ENCODE measurements around the gene CFAP90. TPM values are rescaled to one million over a fixed set of nuclear protein-coding genes. Genes with fewer than 3 reads are reported as not detected.

Gene CFAP90
- total and polyA plus RNA-seq, 8 donors = 0.61 to 7.4 (median 1.2) TPM

GRCh38 chr5:7795306-7795705 is 55.6 kb downstream of the CFAP90 start:
- TF ChIP-seq, protein P1, sequence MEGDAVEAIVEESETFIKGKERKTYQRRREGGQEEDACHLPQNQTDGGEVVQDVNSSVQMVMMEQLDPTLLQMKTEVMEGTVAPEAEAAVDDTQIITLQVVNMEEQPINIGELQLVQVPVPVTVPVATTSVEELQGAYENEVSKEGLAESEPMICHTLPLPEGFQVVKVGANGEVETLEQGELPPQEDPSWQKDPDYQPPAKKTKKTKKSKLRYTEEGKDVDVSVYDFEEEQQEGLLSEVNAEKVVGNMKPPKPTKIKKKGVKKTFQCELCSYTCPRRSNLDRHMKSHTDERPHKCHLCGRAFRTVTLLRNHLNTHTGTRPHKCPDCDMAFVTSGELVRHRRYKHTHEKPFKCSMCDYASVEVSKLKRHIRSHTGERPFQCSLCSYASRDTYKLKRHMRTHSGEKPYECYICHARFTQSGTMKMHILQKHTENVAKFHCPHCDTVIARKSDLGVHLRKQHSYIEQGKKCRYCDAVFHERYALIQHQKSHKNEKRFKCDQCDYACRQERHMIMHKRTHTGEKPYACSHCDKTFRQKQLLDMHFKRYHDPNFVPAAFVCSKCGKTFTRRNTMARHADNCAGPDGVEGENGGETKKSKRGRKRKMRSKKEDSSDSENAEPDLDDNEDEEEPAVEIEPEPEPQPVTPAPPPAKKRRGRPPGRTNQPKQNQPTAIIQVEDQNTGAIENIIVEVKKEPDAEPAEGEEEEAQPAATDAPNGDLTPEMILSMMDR (IDR thresholded peaks at IDR 0.05) = no peak
- 55 to 57% methylated on average over 3 of the region's 3 CpGs for WGBS, 2 donors
- Histone ChIP-seq H3K4me3 (no peak overlapping the region), H3K27me3 (no peaks in the 10 kb centered on the region), H3K4me1 (no peaks in the 10 kb centered on the region), H3K27ac (no peak overlapping the region), H3K36me3 (no peaks in the 10 kb centered on the region), H3K9me3 (no peaks in the 10 kb centered on the region)
- FAIRE-seq (no peak), ATAC-seq (no peak), DNase-seq (no peak)
- intact Hi-C loops (cut with DNase I) = no loop called here

DNA sequence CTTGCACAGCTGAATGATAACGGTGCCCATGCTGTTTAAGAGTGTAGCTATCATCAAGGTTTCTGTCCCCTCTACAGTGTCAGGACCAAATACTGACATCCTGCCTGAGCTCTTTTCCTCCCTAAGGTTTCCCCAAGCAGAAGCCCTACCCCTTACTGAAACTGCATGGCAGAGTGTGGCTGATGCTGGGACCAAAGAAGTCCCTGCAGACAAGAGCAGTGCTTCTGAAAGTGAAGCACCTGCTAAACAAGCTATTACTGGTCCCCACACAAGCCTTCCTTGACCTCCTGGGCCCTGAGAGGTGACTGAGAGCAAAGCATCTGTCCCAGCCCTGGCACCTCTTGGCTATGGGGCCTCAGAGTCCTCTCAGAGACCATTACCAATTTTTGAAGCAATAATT is 56.1 kb downstream of the CFAP90 start:
- intact Hi-C loops (cut with DNase I) = no loop called here

DNA sequence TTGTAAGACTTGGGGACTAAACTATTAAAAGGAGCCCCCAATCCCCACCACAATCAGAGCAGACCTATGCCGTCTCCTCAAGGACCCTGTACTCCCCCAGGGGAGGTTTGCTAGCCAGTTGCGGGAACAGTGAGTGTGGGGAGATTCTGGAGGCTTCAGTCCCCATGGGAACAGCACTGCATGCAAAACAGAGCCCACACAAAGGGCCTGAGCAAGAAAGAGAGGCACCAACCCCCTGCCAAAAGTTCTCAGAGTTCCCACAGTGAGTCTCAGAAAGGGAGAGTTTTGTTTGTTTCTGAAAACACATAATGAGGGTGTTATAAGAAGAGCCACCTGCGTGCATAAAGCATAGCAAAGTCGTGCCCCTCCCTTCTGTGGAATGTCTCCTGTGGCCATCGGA is 56.6 kb downstream of the CFAP90 start:
- ATAC-seq = no peak
- Histone ChIP-seq H3K4me1 (no peaks in the 10 kb centered on the region), H3K9me3 (no peaks in the 10 kb centered on the region), H3K27ac (no peak overlapping the region), H3K27me3 (no peaks in the 10 kb centered on the region), H3K36me3 (no peaks in the 10 kb centered on the region), H3K4me3 (no peak overlapping the region)
- TF ChIP-seq, protein P1 (IDR thresholded peaks at IDR 0.05) = no peak
- no peak for FAIRE-seq
- DNase-seq = no peak
- intact Hi-C loops (cut with DNase I) = no loop called here
- 43 to 46% methylated on average over 5 of the region's 5 CpGs for WGBS, 2 donors

More for the DNA sequence above, 56.1 kb downstream of the CFAP90 start:
- no peaks in the 10 kb centered on the region for H3K4me1 ChIP-seq
- no peaks in the 10 kb centered on the region for H3K9me3 ChIP-seq
- H3K4me3 ChIP-seq = no peak overlapping the region
- ATAC-seq (no peak), FAIRE-seq (no peak), DNase-seq (no peak)
- no peak overlapping the region for H3K27ac ChIP-seq
- H3K27me3 ChIP-seq = no peaks in the 10 kb centered on the region
- TF ChIP-seq, protein P1 (IDR thresholded peaks at IDR 0.05) = no peak
- 45 to 64% methylated on average over 1 of the region's 1 CpG for WGBS, 2 donors
- no peaks in the 10 kb centered on the region for H3K36me3 ChIP-seq

DNA sequence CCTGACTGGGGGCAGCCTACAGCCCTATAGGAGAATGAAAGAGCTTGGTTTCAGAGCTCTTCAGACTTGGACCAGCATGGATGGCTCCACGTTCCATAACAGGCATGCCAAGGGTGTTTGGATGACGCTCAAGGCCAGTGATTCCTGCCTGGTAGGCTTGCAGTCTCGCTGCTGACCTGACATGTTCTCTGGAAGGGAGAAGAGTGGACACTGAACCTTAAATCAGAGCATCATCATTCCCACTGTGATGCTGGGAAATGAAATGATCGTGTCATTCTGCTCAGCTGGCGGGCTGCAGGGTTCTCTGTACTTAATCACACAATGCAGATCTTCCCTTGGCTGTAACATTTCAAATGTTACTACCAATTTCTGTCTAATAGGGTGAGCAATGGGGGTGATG is 57.0 kb downstream of the CFAP90 start:
- Histone ChIP-seq H3K4me1 (no peaks in the 10 kb centered on the region), H3K36me3 (no peaks in the 10 kb centered on the region), H3K4me3 (no peak overlapping the region), H3K27me3 (no peaks in the 10 kb centered on the region), H3K9me3 (no peaks in the 10 kb centered on the region), H3K27ac (no peak overlapping the region)
- FAIRE-seq = no peak
- DNase-seq = no peak
- intact Hi-C loops (cut with DNase I) = no loop called here
- TF ChIP-seq, protein P1 (IDR thresholded peaks at IDR 0.05) = no peak
- no peak for ATAC-seq
- 56 to 64% methylated on average over 5 of the region's 5 CpGs for WGBS, 2 donors

DNA sequence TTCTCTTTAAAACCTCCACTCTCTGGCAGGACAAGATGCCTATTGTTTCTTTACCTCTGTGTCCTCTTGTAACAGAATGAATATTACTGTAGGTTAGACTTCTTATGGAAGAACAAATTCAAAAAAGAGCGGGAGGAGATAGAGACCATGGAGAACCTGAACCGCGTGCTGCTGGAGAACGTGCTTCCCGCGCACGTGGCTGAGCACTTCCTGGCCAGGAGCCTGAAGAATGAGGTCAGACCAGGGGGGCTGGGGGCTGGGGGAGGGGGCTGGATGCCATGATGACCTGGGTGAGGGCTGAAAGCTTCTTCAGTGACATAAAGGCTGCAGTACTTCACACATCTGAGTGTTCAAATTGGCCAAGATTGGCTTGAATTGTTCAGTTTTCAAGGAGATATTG is 61.4 kb downstream of the CFAP90 start:
- Histone ChIP-seq H3K9me3 (no peaks in the 10 kb centered on the region), H3K4me1 (no peaks in the 10 kb centered on the region), H3K27me3 (no peaks in the 10 kb centered on the region), H3K4me3 (no peak overlapping the region), H3K36me3 (no peaks in the 10 kb centered on the region), H3K27ac (no peak overlapping the region)
- 85 to 90% methylated on average over 7 of the region's 7 CpGs for WGBS, 2 donors
- no peak for FAIRE-seq
- TF ChIP-seq, protein P1 (IDR thresholded peaks at IDR 0.05) = no peak
- intact Hi-C loops (cut with DNase I) = no loop called here
- no peak for ATAC-seq
- DNase-seq = no peak

Data from pancreas (tissue), 10 donors.